T-helper 1 cell treated with Interleukin-12 subunit alpha and Interleukin-12 subunit beta and Interleukin-4 antibody, amounts not matched to agents 30 μg/mL and 1 μg/mL, for 36 hours (primary cell): Measurements from ENCODE around the gene PSMB5.
"Not testable (repeated sequence)": the region's sequence is repeated elsewhere in the genome, so short reads cannot be mapped to it uniquely, and the experiment has no call there.

Experiments used
- H3K27ac Mint-ChIP-seq: one replicate; pipeline ENCODE4 v1.8.0; 2021; ENCODE audit warnings: mild to moderate bottlenecking, mixed read lengths
- H3K27me3 Mint-ChIP-seq: one replicate; pipeline ENCODE4 v1.8.0; 2021; ENCODE audit warnings: low read depth, mixed read lengths
- H3K36me3 Mint-ChIP-seq: one replicate; pipeline ENCODE4 v1.8.0; 2021; ENCODE audit warnings: low read depth, mixed read lengths
- H3K4me1 Mint-ChIP-seq: one replicate; pipeline ENCODE4 v1.8.0; 2021; ENCODE audit warnings: low read depth, mixed read lengths
- H3K4me3 Mint-ChIP-seq: one replicate; pipeline ENCODE4 v1.8.0; 2021; ENCODE audit warnings: mild to moderate bottlenecking, moderate library complexity, mixed read lengths
- H3K9me3 Mint-ChIP-seq: one replicate; pipeline ENCODE4 v1.8.0; 2021; ENCODE audit warnings: mixed read lengths

The PSMB5 gene

DNA sequence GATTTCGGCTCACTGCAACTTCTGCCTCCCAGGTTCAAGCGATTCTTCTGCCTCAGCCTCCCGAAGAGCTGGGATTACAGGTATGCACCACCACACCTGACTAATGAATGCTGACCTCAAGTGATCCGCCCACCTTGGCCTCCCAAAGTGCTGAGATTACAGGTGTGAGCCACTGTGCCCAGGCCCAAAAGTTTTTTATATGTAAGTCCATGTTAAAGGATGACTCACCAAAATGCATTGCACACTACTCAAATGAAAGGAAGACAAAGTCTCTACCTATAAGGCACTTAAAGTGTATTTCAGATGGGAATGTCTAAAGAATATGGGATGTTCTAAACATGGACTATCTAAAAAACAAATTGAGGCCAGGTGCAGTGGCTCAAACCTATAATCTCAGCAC lies 30.4 kb downstream of the PSMB5 start:
- H3K27me3 Mint-ChIP-seq, H3K27ac Mint-ChIP-seq, H3K9me3 Mint-ChIP-seq, H3K4me3 Mint-ChIP-seq, H3K36me3 Mint-ChIP-seq: not testable (repeated sequence)
- peaks cover 25% of the 10 kb centered on the region for H3K4me1 Mint-ChIP-seq

DNA sequence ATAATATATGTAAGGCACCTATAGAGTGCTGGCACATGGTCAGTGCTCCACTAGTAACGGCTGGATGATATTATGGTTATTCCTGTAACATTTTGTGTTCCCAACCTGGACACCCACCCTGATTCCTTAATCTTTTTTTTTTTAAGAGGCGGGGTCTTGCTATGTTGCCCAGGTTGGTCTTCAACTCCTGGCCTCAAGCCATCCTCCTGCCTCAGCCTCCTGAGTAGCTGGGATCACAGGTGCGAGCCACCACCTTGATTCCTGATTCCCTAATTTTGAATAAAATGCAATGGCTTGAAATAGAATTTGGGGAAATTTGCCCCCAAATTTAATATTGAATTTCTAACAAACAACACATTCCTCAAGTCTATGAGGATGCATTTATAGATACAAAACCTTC lies 32.1 kb downstream of the PSMB5 start:
- no peaks in the 10 kb centered on the region for H3K36me3 Mint-ChIP-seq
- H3K9me3 Mint-ChIP-seq: no peaks in the 10 kb centered on the region
- no peaks in the 10 kb centered on the region for H3K27me3 Mint-ChIP-seq
- H3K27ac Mint-ChIP-seq: no peak overlapping the region
- no peak overlapping the region for H3K4me3 Mint-ChIP-seq
- H3K4me1 Mint-ChIP-seq: peaks cover 13% of the 10 kb centered on the region

DNA sequence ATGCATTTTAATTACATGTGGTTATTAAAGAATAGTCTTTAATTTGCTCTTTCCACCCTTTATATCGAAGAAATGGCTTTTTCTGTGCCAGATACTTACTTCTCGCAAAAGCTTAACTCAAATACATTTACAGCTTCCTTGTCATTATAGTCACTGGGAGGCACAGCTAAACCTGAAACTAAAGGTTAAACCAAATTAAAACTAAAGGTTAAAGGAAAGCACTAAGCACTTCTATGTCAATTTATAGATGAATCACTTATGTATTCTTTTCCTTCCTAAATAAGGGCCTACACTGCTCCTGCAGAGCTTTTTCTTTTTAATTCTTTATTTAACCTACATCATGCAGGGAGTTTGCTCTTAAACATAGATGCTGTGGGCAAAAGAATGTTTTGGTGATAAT lies 33.8 kb downstream of the PSMB5 start:
- Mint-ChIP-seq H3K27ac (no peak overlapping the region), H3K9me3 (no peaks in the 10 kb centered on the region), H3K4me3 (no peak overlapping the region), H3K4me1 (peaks cover 6% of the 10 kb centered on the region), H3K27me3 (no peaks in the 10 kb centered on the region), H3K36me3 (peaks cover under 1% of the 10 kb centered on the region)

DNA sequence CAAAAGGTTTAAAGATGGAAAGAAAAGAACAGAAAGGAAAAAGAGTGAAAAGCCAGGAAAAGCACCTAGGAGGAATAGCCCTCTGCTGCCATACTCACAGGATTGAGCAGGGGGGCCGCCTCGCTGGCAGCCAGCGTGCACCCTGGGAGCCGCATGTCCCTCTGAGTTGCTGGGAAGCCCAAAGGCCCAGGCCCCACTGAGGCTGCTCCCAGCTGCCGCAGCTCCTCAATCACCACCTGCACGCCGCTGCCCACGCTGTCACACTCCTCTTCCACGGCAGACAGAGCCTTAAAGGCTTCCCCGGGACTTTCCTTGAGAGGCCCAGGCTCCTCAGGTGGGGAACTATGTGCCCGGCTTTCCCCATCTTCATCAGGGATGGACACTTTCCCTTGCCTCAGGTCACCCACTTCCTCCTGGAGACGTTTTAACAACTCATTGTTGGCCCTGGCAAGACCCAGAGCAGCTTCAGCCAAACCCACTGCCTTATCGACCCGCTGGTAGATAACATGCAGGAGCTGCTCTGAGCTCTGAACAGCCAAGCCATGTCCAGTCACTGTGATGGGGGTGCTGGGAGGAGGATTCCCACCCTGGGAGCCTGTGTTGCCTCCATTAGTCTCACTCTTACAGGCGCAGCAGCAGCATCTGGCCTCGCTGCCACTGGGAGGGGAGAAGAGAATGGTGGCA lies 36.2 kb downstream of the PSMB5 start:
- Mint-ChIP-seq H3K4me3 (no peak overlapping the region), H3K4me1 (no peaks in the 10 kb centered on the region), H3K36me3 (peaks cover 2% of the 10 kb centered on the region), H3K27me3 (no peaks in the 10 kb centered on the region), H3K27ac (no peak overlapping the region), H3K9me3 (no peaks in the 10 kb centered on the region)

DNA sequence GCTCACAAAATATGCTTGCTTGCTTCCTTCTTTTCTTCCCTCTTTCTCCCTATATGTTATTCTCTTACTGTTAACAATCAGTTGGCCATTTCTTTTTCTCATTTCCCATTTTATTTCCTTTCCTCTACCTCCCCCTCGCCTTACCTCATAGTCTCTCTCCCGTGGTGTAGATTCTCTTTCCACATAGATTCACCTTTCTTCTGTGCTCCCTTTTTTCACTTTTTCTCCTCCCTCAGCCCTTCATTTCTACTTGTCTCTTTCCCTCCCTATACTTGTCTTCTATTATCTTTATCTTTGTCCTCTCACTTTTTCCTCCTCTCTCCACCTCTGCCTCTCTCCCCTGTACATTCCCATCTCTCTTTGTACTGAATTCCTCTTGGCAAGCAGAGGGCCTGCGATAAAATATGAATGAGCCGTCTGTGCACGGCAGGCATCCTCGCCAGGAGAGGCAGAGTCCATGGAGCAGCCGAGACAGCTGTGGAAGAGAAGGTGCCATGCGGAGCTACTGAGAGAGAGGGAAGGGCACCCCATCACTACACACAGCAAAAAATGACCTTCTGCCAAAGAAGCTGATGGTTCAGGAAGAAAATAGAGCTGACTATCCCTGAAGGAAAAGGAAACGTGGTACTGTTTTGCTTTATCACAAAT lies 36.9 kb downstream of the PSMB5 start:
- peaks cover 2% of the 10 kb centered on the region for H3K36me3 Mint-ChIP-seq
- no peak overlapping the region for H3K4me3 Mint-ChIP-seq
- no peaks in the 10 kb centered on the region for H3K9me3 Mint-ChIP-seq
- H3K27ac Mint-ChIP-seq: no peak overlapping the region
- no peaks in the 10 kb centered on the region for H3K27me3 Mint-ChIP-seq
- H3K4me1 Mint-ChIP-seq: no peaks in the 10 kb centered on the region

DNA sequence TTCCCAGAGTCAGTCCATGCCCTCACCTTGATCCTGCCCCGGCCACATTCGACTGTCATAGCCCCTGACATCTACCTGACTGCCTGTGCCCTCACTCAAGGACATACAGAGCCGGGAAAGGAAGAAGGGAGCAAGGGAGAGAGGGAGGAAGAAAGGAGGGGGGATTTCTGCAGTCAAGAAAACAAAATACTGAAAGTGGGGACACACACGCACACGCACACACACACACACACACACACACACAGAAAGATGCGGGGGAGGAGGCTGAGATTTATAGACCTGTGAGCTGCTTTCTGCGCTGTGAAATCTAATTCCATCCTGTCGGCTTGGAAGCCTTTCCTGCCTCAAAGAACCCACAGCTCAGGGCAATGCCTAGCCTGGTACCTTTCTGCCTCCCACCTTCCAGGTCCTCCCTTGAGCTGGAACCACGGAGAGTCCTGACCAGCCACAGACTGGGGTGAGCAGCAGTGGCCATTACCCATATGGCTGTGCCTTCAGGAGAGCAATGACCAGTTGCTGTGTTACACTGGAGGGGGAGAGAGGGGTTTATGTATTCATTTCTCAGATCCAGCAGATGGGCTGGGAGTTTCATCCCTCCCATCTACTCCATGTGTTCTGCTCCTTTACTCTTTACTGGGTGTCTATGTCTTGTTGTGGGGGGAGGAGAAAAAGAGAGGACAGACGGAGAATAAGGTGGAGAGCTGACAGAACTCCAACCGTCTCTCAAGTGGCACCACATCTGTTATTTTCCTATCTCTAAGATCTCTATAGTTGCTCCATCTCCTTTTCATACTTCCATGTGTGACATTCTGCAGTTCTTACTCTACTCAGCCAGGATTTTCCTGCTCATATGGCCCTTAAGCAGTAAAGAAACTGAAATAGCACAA lies 37.7 kb downstream of the PSMB5 start:
- Mint-ChIP-seq H3K27ac (no peak overlapping the region), H3K36me3 (peaks cover 2% of the 10 kb centered on the region), H3K4me1 (no peaks in the 10 kb centered on the region), H3K4me3 (no peak overlapping the region), H3K27me3 (no peaks in the 10 kb centered on the region), H3K9me3 (no peaks in the 10 kb centered on the region)

DNA sequence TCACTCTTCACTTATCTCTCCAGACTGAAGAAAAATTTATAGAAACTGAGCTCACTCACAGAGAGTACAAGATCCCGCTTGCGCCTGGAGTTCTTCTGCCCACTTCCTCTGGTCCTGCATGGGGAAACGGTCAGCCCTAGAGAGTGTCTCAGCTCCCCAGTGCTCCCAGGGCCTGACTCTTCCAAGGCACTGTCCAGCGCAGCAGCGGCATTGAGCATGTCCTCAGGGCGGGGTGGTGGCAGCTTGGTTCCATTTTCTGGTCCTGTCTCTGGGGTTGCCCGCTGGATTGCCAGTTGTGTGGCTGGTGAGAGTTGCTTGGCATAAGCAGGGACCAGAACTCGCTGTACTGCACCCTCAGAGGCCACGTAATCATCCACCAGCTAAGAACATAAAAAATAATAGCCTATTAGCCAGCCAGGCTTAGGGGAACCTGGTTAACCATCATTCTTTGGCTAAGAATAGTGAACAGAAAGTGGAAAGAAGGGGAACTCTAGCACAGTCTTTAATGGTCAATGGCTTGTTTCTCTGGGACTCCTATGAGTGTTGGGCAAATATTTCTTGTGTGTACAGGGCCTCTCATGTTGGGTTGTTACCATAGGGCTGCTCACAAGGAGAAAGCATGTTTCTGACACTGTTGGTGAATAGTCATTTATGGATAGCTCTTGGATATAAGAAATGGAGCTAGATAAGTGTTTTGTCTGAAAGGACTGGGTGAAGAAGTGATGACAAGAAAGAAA lies 38.6 kb downstream of the PSMB5 start:
- Mint-ChIP-seq H3K36me3 (peaks cover 2% of the 10 kb centered on the region), H3K4me3 (no peak overlapping the region), H3K4me1 (no peaks in the 10 kb centered on the region), H3K27ac (no peak overlapping the region), H3K9me3 (no peaks in the 10 kb centered on the region), H3K27me3 (no peaks in the 10 kb centered on the region)

DNA sequence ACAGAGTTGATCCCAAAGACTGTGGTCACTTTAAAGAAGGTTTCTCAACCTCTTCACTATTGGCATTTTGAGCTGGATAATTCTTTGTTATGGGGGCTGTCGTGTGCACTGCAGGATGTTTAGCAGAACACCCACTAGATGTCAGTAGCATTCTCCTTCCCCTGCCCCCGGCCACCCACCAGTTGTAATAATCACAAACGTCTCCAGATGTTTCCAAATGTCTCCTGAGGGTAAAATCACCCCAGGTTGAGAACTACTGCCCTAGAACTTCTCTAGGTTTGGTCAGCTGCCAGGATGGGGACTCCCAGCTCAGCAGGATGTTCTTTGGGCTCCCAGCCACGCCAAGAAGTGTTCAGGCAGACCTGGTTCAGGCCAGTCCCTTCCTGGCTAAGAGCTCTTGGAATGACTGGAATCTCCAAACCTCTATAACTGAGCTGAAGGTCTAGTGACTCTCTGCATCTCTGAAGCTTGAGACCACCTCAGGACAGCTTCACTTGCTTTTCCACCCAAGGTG lies 39.9 kb downstream of the PSMB5 start:
- Mint-ChIP-seq H3K36me3 (peaks cover 2% of the 10 kb centered on the region), H3K27ac (no peak overlapping the region), H3K4me1 (no peaks in the 10 kb centered on the region), H3K9me3 (no peaks in the 10 kb centered on the region), H3K4me3 (no peak overlapping the region), H3K27me3 (no peaks in the 10 kb centered on the region)

DNA sequence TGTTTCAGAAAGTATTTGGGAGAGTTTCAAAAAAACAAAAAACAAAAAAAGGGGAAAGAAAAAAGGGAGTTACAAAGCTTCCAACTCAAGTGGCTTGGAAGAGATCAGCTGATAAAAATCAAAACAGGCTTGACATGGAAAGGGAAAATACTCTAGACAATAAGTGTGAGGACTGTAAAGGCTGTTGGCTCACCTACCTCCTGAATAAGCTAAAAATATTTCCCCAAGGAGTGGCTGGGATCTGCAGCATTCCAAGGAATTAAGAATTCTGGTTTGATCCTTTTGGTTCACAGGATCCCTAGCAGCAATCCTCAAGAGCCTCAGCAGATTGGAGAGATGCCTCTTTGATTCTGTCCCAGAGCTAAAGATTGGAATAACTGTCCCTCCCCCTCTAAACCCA lies 41.2 kb downstream of the PSMB5 start:
- no peaks in the 10 kb centered on the region for H3K9me3 Mint-ChIP-seq
- no peaks in the 10 kb centered on the region for H3K4me1 Mint-ChIP-seq
- no peak overlapping the region for H3K4me3 Mint-ChIP-seq
- H3K27me3 Mint-ChIP-seq: no peaks in the 10 kb centered on the region
- no peak overlapping the region for H3K27ac Mint-ChIP-seq
- peaks cover 2% of the 10 kb centered on the region for H3K36me3 Mint-ChIP-seq

DNA sequence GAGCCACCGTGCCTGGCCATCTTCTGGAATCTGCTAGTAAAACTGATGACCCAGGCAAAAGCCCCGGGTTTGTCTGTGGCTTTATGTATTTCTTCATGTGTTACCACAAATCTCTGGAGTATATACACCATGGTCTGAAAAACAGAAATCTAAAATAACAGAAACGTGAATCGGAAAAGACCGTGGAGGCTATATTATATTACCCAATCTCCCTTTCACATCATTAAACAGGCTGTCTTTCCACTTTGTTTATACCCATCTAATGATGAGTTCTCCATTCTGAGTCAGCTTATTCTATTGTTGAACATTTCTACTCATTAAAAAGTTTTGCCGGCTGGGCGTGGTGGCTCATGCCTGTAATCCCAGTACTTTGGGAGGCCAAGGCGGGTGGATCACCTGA lies 42.8 kb downstream of the PSMB5 start:
- Mint-ChIP-seq H3K9me3 (no peaks in the 10 kb centered on the region), H3K27ac (no peak overlapping the region), H3K36me3 (peaks cover 2% of the 10 kb centered on the region), H3K27me3 (no peaks in the 10 kb centered on the region), H3K4me3 (no peak overlapping the region), H3K4me1 (no peaks in the 10 kb centered on the region)

DNA sequence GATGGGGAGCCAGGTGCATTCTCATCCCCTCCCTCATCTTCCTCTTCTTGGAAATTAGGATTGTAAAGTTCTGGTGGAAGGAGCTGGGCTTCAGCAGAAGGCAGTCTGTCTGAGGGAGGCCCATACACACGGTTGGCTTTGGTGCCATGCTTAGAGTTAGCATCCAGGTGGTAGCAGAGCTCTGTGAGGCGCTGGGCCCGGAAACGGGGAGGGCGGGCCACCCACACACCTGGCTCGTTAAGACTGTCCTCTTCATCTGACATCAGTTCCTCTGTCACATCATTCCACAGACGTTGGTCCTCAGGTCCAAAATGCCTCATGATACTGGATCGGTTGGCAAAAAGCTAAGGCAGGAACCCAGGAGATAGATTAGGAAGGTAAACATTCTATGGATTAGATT lies 47.4 kb downstream of the PSMB5 start:
- Mint-ChIP-seq H3K4me1 (no peaks in the 10 kb centered on the region), H3K4me3 (no peak overlapping the region), H3K36me3 (no peaks in the 10 kb centered on the region), H3K27me3 (peaks cover 6% of the 10 kb centered on the region), H3K9me3 (no peaks in the 10 kb centered on the region), H3K27ac (no peak overlapping the region)

DNA sequence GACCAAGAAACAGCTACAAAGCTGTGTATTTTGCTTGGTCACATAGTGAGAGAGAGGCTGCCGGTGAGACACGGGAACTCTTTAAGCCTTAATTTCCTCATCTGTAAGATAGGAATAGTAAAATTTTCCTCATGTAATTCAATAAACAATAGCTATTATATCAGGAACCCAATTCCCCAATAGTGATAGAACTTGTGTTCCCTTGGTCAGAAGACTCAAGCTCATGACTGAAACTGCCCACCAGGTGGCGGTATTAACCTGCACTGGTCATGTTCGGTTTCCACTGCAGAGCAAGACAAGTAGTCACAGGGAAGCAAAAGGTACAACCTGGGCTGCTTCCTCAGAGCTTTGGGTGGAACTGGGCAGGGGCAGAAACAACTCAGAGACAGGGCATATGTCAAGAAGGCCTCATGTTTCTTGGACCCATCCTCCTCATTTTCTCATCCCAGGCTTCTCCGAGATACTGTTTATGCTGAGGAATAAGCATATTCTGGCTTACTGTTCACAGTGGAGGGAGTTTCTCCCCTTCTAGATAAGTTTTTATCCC lies 48.1 kb downstream of the PSMB5 start:
- no peak overlapping the region for H3K4me3 Mint-ChIP-seq
- H3K27ac Mint-ChIP-seq: no peak overlapping the region
- H3K36me3 Mint-ChIP-seq: no peaks in the 10 kb centered on the region
- no peaks in the 10 kb centered on the region for H3K9me3 Mint-ChIP-seq
- peaks cover 6% of the 10 kb centered on the region for H3K27me3 Mint-ChIP-seq
- H3K4me1 Mint-ChIP-seq: no peaks in the 10 kb centered on the region

DNA sequence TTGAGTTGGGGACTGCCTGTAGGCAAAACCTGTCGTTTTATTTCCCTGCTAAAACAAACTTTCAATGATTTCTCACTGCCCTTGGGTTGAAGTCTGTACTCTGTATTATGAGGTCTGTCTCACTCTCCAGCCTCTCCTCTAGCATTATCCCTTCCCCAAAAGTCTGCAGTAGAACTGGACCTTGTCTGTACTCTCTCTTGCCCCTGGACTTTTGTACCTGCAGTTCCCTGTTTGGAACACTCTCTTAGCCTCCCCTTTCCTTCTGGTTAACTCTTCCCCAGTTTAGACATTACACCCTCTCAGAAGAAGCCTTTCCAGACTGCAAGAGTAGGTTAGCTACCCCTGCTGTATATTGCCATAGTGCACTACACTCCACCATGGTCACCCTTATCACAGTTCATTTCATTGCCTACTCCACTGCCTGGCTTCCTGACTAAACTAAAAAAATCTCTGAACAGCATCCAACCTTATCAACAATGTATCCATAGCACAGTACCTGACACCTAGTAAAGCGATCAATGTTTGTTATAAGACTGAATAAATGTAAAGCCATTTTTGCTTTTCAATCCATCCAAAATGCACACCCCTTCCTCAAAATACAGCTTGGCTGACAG lies 48.7 kb downstream of the PSMB5 start:
- no peak overlapping the region for H3K27ac Mint-ChIP-seq
- H3K9me3 Mint-ChIP-seq: no peaks in the 10 kb centered on the region
- H3K4me3 Mint-ChIP-seq: no peak overlapping the region
- H3K27me3 Mint-ChIP-seq: peaks cover 6% of the 10 kb centered on the region
- no peaks in the 10 kb centered on the region for H3K4me1 Mint-ChIP-seq
- H3K36me3 Mint-ChIP-seq: no peaks in the 10 kb centered on the region
